Upper lobe of left lung (tissue), 6 donors: ENCODE results near the gene MRPS2. TPM values are rescaled to one million over a fixed set of nuclear protein-coding genes. Genes with fewer than 3 reads are reported as not detected.
"Not testable (repeated sequence)": the region's sequence is repeated elsewhere in the genome, so short reads cannot be mapped to it uniquely, and the experiment has no call there.

ENCODE experiments used
- ATAC-seq, 2 donors: fragments of 200-7000 bp; cut with Tn5 transposase; one replicate each; pipeline ENCODE4 v1.9.1; 2022; ENCODE audit warnings: mild to moderate bottlenecking in 2 of 2, moderate library complexity in 2 of 2; ENCODE audit not compliant: low FRiP score in 2 of 2
- DNase-seq, 2 donors: peaks; one replicate each; pipeline ENCODE4 v3.0.0-alpha.2; 2019 to 2020
- H3K27ac ChIP-seq, 4 donors: fragments of 200-600 bp; sonication (generic); one replicate each; pipeline ENCODE4 v1.5.1; 2016 to 2019
- H3K27me3 ChIP-seq, 4 donors: fragments of 200-600 bp; sonication (generic); one replicate each; pipeline ENCODE4 v1.5.1; 2017 to 2019
- H3K36me3 ChIP-seq, 4 donors: fragments of 200-600 bp; sonication (generic); one replicate each; pipeline ENCODE4 v1.5.1; 2016 to 2019
- H3K4me1 ChIP-seq, 4 donors: fragments of 200-600 bp; sonication (generic); one replicate each; pipeline ENCODE4 v1.5.1; 2018 to 2019
- H3K4me3 ChIP-seq, 4 donors: fragments of 200-600 bp; sonication (generic); one replicate each; pipeline ENCODE4 v1.5.1; 2017 to 2019; ENCODE audit warnings: mild to moderate bottlenecking in 2 of 4, moderate library complexity in 1 of 4
- H3K9me3 ChIP-seq, 4 donors: fragments of 200-600 bp; sonication (generic); one replicate each; pipeline ENCODE4 v1.5.1; 2018 to 2019
- EP300 ChIP-seq, 4 donors: sonication (generic); formaldehyde crosslinking; IDR thresholded peaks; one replicate each; pipeline ENCODE4 v1.5.1; 2017; ENCODE audit warnings: antibody characterized with exemption in 4 of 4, control low read depth in 2 of 4
- POLR2A ChIP-seq, 4 donors: fragments of 450-650 bp; IDR thresholded peaks; one replicate each; pipeline ENCODE4 v1.5.1; 2016 to 2017; ENCODE audit warnings: antibody characterized with exemption in 4 of 4, mild to moderate bottlenecking in 2 of 4
- POLR2AphosphoS5 ChIP-seq, 2 donors: sonication (generic); formaldehyde crosslinking; IDR thresholded peaks; one replicate each; pipeline ENCODE4 v1.5.1; 2017; ENCODE audit warnings: antibody characterized with exemption in 2 of 2
- WGBS, 2 donors: methylation state at CpG; one replicate each; pipeline ENCODE4 v1.1.5; 2017 to 2018; 5-methylcytosine and 5-hydroxymethylcytosine counted together
- total RNA-seq, 6 donors: library from RNA; depleted of rRNA in 4 of 6; stranded (reverse); fragments of >200 nt in 4 of 6; gene quantifications; one replicate each; pipeline versions ENCODE4 v1.1.0 to v1.2.1, GENCODE V29; 2016 to 2021
- TF ChIP-seq, protein P1 (sequence below), 6 experiments: fragments of 450-650 bp in 4 of 6; fragments of 200-600 bp in 2 of 6; sonication (generic) in 2 of 6; IDR thresholded peaks; one replicate each; pipeline ENCODE4 v1.5.1; 2016 to 2019; ENCODE audit warnings: antibody characterized with exemption in 6 of 6
- donor health status: DM: no; HTN: no; CAD: no; lungs with moderate emphysema.
- donor health status: DM: no; HTN: yes; CAD: no; lungs with severe emphysema.

Gene MRPS2
- total RNA-seq: 10 to 100 TPM; 11.1 to 40.6 (median 26.3) TPM

- WGBS, 2 donors: 0 to 1% methylated on average over 3 to 14 of the region's 92 CpGs
- H3K4me1 ChIP-seq: peaks cover 22 to 42% (median 25%) of the 10 kb centered on the region in 4 donors
- TF ChIP-seq POLR2A (IDR thresholded peaks at IDR 0.05) (peak in 2 of 4 donors; percentile 39 to 63), EP300 (IDR thresholded peaks at IDR 0.05) (no peak), POLR2AphosphoS5 (IDR thresholded peaks at IDR 0.05) (peak; percentile 59 to 67)
- TF ChIP-seq, protein P1, sequence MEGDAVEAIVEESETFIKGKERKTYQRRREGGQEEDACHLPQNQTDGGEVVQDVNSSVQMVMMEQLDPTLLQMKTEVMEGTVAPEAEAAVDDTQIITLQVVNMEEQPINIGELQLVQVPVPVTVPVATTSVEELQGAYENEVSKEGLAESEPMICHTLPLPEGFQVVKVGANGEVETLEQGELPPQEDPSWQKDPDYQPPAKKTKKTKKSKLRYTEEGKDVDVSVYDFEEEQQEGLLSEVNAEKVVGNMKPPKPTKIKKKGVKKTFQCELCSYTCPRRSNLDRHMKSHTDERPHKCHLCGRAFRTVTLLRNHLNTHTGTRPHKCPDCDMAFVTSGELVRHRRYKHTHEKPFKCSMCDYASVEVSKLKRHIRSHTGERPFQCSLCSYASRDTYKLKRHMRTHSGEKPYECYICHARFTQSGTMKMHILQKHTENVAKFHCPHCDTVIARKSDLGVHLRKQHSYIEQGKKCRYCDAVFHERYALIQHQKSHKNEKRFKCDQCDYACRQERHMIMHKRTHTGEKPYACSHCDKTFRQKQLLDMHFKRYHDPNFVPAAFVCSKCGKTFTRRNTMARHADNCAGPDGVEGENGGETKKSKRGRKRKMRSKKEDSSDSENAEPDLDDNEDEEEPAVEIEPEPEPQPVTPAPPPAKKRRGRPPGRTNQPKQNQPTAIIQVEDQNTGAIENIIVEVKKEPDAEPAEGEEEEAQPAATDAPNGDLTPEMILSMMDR (IDR thresholded peaks at IDR 0.05): peak; percentile 86 to 98 (median 94)
- ATAC-seq (peak; percentile 96 to 98), DNase-seq (peak; percentile 90 to 98)
- peaks cover 0 to 37% (median 26%) of the 10 kb centered on the region in 4 donors for H3K36me3 ChIP-seq
- H3K4me3 ChIP-seq: peak within 1 kb of the TSS; percentile 80 to 99 (median 88)
- H3K9me3 ChIP-seq: no peaks in the 10 kb centered on the region
- H3K27ac ChIP-seq: peak within 1 kb of the TSS; percentile 80 to 87 (median 84)
- no peaks in the 10 kb centered on the region for H3K27me3 ChIP-seq
Measured at GRCh38 chr9:135500525-135501260, at the start of gene MRPS2. Gene MRPS2, plus strand, starts transcription at chr9:135500682. Its CDS starts 29 bp downstream, at chr9:135500711.

GRCh38 chr9:135450956-135451355 lies 49.5 kb upstream of the MRPS2 start:
- WGBS, 2 donors: 91 to 92% methylated on average over 10 of the region's 10 CpGs
- Histone ChIP-seq H3K9me3 (no peaks in the 10 kb centered on the region), H3K36me3 (no peaks in the 10 kb centered on the region), H3K4me1 (no peaks in the 10 kb centered on the region), H3K27ac (no peak overlapping the region), H3K4me3 (no peak overlapping the region), H3K27me3 (no peaks in the 10 kb centered on the region)
- ATAC-seq: no peak
- no peak for DNase-seq
- TF ChIP-seq POLR2AphosphoS5 (IDR thresholded peaks at IDR 0.05) (no peak), EP300 (IDR thresholded peaks at IDR 0.05) (no peak), POLR2A (IDR thresholded peaks at IDR 0.05) (no peak)
- TF ChIP-seq, protein P1 (IDR thresholded peaks at IDR 0.05): no peak

- H3K36me3 ChIP-seq, DNase-seq, H3K27ac ChIP-seq, ATAC-seq, H3K4me1 ChIP-seq, H3K9me3 ChIP-seq, H3K27me3 ChIP-seq, H3K4me3 ChIP-seq: not testable (repeated sequence)
- WGBS, 2 donors: 65 to 73% methylated on average over 7 of the region's 7 CpGs
Measured at GRCh38 chr9:135451909-135452308, 48.6 kb upstream of the MRPS2 start.

DNA sequence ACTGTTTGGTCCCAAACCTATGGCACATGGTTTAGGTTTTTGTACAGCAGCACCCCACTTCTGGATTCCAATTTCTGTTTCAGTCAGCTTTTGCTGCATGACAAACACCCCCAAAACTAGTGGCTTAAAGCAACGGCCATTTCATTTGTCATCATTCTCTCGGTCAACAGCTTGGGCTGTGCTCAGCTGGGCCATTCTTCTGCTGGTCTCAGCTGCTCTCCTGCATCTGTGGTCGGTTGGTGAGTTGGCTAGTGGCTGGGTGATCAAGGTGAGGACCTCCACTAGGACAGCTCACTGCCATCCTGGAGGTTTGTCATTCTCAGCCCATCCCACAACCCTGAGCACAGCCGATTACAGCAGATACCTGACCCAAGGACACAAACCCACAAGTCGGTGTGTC lies 45.7 kb upstream of the MRPS2 start:
- no peak for DNase-seq

GRCh38 chr9:135455401-135456030 lies 45.0 kb upstream of the MRPS2 start:
- DNase-seq: no peak
- Histone ChIP-seq H3K27ac (no peak overlapping the region), H3K9me3 (no peaks in the 10 kb centered on the region), H3K27me3 (no peaks in the 10 kb centered on the region), H3K36me3 (no peaks in the 10 kb centered on the region), H3K4me1 (no peaks in the 10 kb centered on the region), H3K4me3 (no peak overlapping the region)
- WGBS, 2 donors: 68 to 69% methylated on average over 22 to 23 of the region's 23 CpGs
- TF ChIP-seq POLR2AphosphoS5 (IDR thresholded peaks at IDR 0.05): no peak
- no peak for TF ChIP-seq EP300 (IDR thresholded peaks at IDR 0.05)
- TF ChIP-seq POLR2A (IDR thresholded peaks at IDR 0.05): no peak
- TF ChIP-seq, protein P1 (IDR thresholded peaks at IDR 0.05): no peak
- ATAC-seq: no peak

More for the DNA sequence above, 45.7 kb upstream of the MRPS2 start:
- Histone ChIP-seq H3K36me3 (no peaks in the 10 kb centered on the region), H3K4me1 (no peaks in the 10 kb centered on the region), H3K27ac (no peak overlapping the region), H3K4me3 (no peak overlapping the region), H3K27me3 (no peaks in the 10 kb centered on the region), H3K9me3 (no peaks in the 10 kb centered on the region)
- 86 to 88% methylated on average over 4 of the region's 5 CpGs for WGBS, 2 donors
- TF ChIP-seq, protein P1 (IDR thresholded peaks at IDR 0.05): no peak
- TF ChIP-seq POLR2A (IDR thresholded peaks at IDR 0.05) (no peak), POLR2AphosphoS5 (IDR thresholded peaks at IDR 0.05) (no peak), EP300 (IDR thresholded peaks at IDR 0.05) (no peak)
- no peak for ATAC-seq
